Keratinocyte (primary cell): Measurements from ENCODE around the gene NCEH1. TPM values are rescaled to one million over a fixed set of nuclear protein-coding genes. Genes with fewer than 3 reads are reported as not detected.

ENCODE experiments used
- DNase-seq: peaks from one replicate; pipeline ENCODE4 v3.0.0-alpha.2; 2011; ENCODE audit warnings: low read depth, missing footprints, low spot score
- FAIRE-seq: peaks from 2 replicates; lab custom pipeline; 2011; peaks lifted over from hg19 to GRCh38; lab: Jason Lieb, UNC
- H2AFZ ChIP-seq: 2 replicates; pipeline ENCODE4 v1.6.0; 2012; ENCODE audit warnings: low read length, control low read depth, inconsistent platforms; ENCODE audit not compliant: control insufficient read depth
- H3K27ac ChIP-seq: 2 replicates; pipeline ENCODE4 v1.5.1; 2011; ENCODE audit warnings: low read length; ENCODE audit not compliant: control insufficient read depth, insufficient read depth
- H3K27me3 ChIP-seq: 3 replicates; pipeline ENCODE4 v1.6.0; 2011; ENCODE audit warnings: low read length; ENCODE audit not compliant: control insufficient read depth, insufficient read depth; ENCODE audit errors: extremely low read depth
- H3K36me3 ChIP-seq, 2 experiments: 2 replicates in 1 of 2; 3 replicates in 1 of 2; pipeline ENCODE4 v1.5.1; 2011; ENCODE audit warnings: low read length in 2 of 2, mild to moderate bottlenecking in 1 of 2; ENCODE audit not compliant: control insufficient read depth in 2 of 2, insufficient read depth in 2 of 2; ENCODE audit errors: extremely low read depth in 1 of 2
- H3K4me1 ChIP-seq: 3 replicates; pipeline ENCODE4 v1.5.1; 2011; ENCODE audit warnings: low read length; ENCODE audit not compliant: control insufficient read depth, insufficient read depth; ENCODE audit errors: extremely low read depth
- H3K4me2 ChIP-seq: 3 replicates; pipeline ENCODE4 v1.6.0; 2011; ENCODE audit warnings: low read depth, low read length; ENCODE audit not compliant: control insufficient read depth, insufficient read depth; ENCODE audit errors: extremely low read depth
- H3K4me3 ChIP-seq, 3 experiments: fragments of 200-600 bp in 1 of 3; sonication (generic) in 1 of 3; 2 replicates in 2 of 3; 3 replicates in 1 of 3; pipeline ENCODE4 v1.5.1; 2011 to 2016; ENCODE audit warnings: low read length in 3 of 3, mild to moderate bottlenecking in 3 of 3, control low read depth in 2 of 3, inconsistent platforms in 1 of 3, low read depth in 1 of 3, mixed read lengths in 1 of 3, mixed run types in 1 of 3, moderate library complexity in 1 of 3; ENCODE audit not compliant: control insufficient read depth in 2 of 3, insufficient read depth in 2 of 3; ENCODE audit errors: extremely low read depth in 1 of 3
- H3K79me2 ChIP-seq: 2 replicates; pipeline ENCODE4 v1.6.0; 2012; ENCODE audit warnings: low read length; ENCODE audit not compliant: control insufficient read depth, insufficient read depth
- H3K9ac ChIP-seq: 3 replicates; pipeline ENCODE4 v1.6.0; 2011; ENCODE audit warnings: low read length; ENCODE audit not compliant: control insufficient read depth, insufficient read depth; ENCODE audit errors: extremely low read depth
- H3K9me1 ChIP-seq: 3 replicates; pipeline ENCODE4 v1.6.0; 2011; ENCODE audit warnings: low read length; ENCODE audit not compliant: control insufficient read depth, insufficient read depth; ENCODE audit errors: extremely low read depth
- H3K9me3 ChIP-seq: 2 replicates; pipeline ENCODE4 v1.5.1; 2012; ENCODE audit warnings: low read depth, low read length; ENCODE audit not compliant: control insufficient read depth
- H4K20me1 ChIP-seq: 3 replicates; pipeline ENCODE4 v1.6.0; 2011; ENCODE audit warnings: low read length; ENCODE audit not compliant: control insufficient read depth, insufficient read depth; ENCODE audit errors: extremely low read depth
- CTCF ChIP-seq, 3 experiments: IDR thresholded peaks in 1 of 3; conservative IDR thresholded peaks in 1 of 3; optimal IDR thresholded peaks in 1 of 3; 2 replicates in 2 of 3; 3 replicates in 1 of 3; pipeline versions ENCODE3 to v1.5.1; 2011; ENCODE audit warnings: low read length in 3 of 3, mild to moderate bottlenecking in 3 of 3, moderate library complexity in 2 of 3, control low read depth in 1 of 3, inconsistent platforms in 1 of 3; ENCODE audit not compliant: insufficient read depth in 2 of 3; ENCODE audit errors: extremely low read depth in 1 of 3
- EZH2 ChIP-seq: IDR thresholded peaks from one replicate; pipeline ENCODE4 v1.6.1; 2012; ENCODE audit warnings: inconsistent platforms, mild to moderate bottlenecking, low read length, moderate library complexity
- dilution Hi-C: fragments of 300-500 bp; cut with MboI; formaldehyde crosslinking; loops from one replicate; pipeline ENCODE4 v1.7.0; 2020; ENCODE audit warnings: low sequenced_read_pairs; ENCODE audit not compliant: extremely low pct_ligation_motif_present
- polyA plus RNA-seq, 5 experiments: library from polyadenylated mRNA; depleted of rRNA in 3 of 5; stranded (reverse) in 3 of 5; stranded (forward) in 1 of 5; unstranded in 1 of 5; fragments of >200 nt; gene quantifications; 1 replicate in 1 of 5; 2 replicates in 3 of 5; 3 replicates in 1 of 5; pipeline versions ENCODE4 v1.2.1 to v1.2.3, GENCODE V29; 2011 to 2012; ENCODE audit warnings: missing spikeins in 2 of 5, low read depth in 1 of 5, low replicate concordance in 1 of 5

NCEH1 gene
- polyA plus RNA-seq, 1 donor (not counting 4 experiments of a cell fraction or from before 2014, with no cell fraction given) = 13.2 TPM

GRCh38 chr3:172617976-172618375, 92.9 kb downstream of the NCEH1 start:
- Histone ChIP-seq H3K27ac (no peak overlapping the region), H3K27me3 (no peaks in the 10 kb centered on the region), H3K9ac (no peak overlapping the region), H3K79me2 (no peaks in the 10 kb centered on the region), H3K36me3 (no peaks in the 10 kb centered on the region), H3K4me2 (no peak overlapping the region), H4K20me1 (no peaks in the 10 kb centered on the region), H2AFZ (no peak overlapping the region), H3K9me1 (no peaks in the 10 kb centered on the region), H3K4me3 (no peak overlapping the region), H3K4me1 (peaks cover 13% of the 10 kb centered on the region), H3K9me3 (no peaks in the 10 kb centered on the region)
- TF ChIP-seq CTCF (optimal IDR thresholded peaks at IDR 0.05 in 1 of 3, IDR thresholded peaks at IDR 0.05 in 1 of 3, conservative IDR thresholded peaks at IDR 0.05 in 1 of 3; ENCODE audit: extremely low read depth in 1 of 3, insufficient read depth in 2 of 3, low read length in 3 of 3) = no peak
- no peak for TF ChIP-seq EZH2
- no peak for DNase-seq
- peak; percentile 13 for FAIRE-seq
- dilution Hi-C loops = no loop called here

GRCh38 chr3:172617013-172617706, 93.7 kb downstream of the NCEH1 start:
- FAIRE-seq = no peak

More at GRCh38 chr3:172617013-172617706, 93.7 kb downstream of the NCEH1 start:
- dilution Hi-C loops = no loop called here
- Histone ChIP-seq H3K9me1 (no peaks in the 10 kb centered on the region), H3K27ac (no peak overlapping the region), H3K9ac (no peak overlapping the region), H2AFZ (no peak overlapping the region), H3K79me2 (no peaks in the 10 kb centered on the region), H3K4me3 (no peak overlapping the region), H4K20me1 (no peaks in the 10 kb centered on the region), H3K4me1 (peaks cover 6% of the 10 kb centered on the region), H3K9me3 (no peaks in the 10 kb centered on the region), H3K36me3 (no peaks in the 10 kb centered on the region), H3K27me3 (no peaks in the 10 kb centered on the region), H3K4me2 (no peak overlapping the region)
- no peak for DNase-seq
- TF ChIP-seq EZH2 (no peak), CTCF (optimal IDR thresholded peaks at IDR 0.05 in 1 of 3, IDR thresholded peaks at IDR 0.05 in 1 of 3, conservative IDR thresholded peaks at IDR 0.05 in 1 of 3; ENCODE audit: extremely low read depth in 1 of 3, insufficient read depth in 2 of 3, low read length in 3 of 3) (no peak)
